Stimulated activated CD8-positive, alpha-beta memory T cell treated with anti-CD3 and anti-CD28 coated beads, Interleukin-12 subunit alpha, Interleukin-12 subunit beta, amount 100 ng/mL, for 24 hours (primary cell): ENCODE data around the gene BNIP1.

ENCODE experiments used
- DNase-seq: peaks from one replicate; pipeline ENCODE4 v3.0.0-alpha.2; 2020; ENCODE audit errors: extremely low read depth

Gene BNIP1

DNA sequence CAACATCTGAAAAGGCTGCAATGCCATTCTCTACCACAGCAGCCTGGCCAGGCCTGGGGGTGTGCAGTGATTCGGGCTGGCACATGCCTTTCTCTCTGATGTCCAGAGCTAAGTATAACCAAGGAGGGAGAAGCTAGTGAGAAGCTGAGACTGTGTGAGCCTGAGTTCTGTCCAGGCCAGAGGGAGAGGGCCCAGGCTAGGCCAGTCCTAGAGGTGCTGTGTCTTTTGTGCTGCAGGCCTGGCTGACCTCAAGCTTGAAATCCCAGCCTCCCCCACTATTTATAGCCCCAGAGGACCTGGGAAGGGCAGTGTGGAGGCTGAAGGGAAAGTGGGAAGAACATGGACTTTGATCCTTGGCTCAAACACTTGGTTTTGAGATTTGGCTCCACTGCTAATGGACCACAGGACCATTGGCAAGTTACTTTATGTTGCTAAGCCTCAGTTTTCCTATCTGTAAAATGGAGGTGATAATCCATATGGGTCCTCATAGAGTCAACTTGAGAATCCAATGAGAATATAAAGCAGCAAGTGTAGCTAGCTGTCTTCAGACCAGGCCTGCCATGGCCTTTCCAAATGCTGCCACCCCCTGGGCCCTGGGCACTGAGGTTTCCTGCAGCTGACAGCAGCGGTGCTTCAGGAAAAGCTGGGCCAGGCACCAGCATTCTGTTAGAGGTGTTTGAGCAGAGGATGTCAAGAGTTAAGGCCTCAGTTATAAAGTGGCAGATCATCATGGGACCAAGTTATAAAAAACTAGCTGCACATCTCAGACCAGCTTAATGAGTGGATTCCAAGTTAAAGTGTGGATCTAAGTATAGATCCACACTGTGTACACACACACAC, 21.1 kb downstream of the BNIP1 start:
- DNase-seq: no peak

DNA sequence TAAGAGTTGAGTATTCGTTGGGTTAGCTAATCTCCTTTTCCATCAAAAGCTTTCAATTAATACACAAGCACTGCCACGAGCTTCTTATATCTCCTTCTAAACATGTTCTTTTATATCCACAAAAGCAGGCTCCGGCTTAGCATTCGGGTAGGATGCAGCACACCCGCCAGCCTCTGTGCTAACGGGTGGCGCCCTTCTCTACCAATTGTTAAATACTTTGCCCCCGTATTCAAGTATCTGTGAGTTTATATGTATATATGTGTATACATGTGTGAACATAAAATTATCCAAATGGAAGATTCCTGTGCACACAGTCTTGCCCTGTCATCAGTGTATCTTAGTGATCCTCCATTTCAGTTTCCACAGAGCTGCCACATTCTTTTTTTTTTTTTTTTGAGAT, 27.8 kb downstream of the BNIP1 start:
- no peak for DNase-seq

DNA sequence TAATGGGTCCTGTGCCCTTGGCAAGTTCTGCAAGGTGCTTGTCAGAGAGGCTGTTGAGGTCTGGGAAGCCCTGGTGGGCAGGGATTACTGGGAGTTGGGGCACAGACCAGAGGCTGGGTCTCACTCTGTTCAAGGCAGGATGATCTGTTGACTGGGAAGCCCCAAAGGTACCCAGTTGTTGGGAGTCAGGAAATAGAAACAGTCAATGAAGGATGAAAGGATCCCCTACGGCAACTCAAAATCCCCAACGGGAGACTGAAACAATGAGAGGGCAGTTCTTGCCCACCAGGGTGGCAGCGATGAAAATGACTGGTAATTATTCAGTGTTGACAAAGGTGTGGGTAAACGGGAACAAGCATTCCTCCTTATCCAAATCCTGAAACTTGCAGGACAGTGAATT, 31.2 kb downstream of the BNIP1 start:
- DNase-seq: no peak

DNA sequence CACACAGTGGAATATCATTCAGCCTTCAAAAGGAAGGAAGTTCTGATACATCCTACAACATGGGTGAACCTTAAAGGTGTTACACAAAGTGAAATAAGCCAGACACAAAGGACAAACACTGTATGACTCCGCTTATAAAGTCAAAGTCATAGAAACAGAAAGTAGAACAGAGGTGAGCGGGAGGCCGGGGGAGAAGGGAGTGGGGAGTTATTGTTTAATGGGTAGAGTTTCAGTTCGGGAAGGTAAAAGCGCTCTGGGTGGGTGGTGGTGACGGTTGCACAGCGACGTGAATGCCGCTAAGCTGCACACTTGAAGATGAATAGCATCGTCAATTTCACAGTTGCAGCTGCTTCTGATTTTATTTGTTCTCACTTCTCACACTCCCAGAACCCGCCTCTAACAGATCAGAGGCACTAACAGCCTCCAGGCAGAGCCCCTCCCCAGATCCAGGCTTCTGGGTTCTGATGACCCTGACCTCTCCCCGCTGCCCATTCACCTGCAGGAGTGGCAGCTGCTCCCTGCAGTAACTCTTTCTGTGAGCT, 34.1 kb downstream of the BNIP1 start:
- no peak for DNase-seq

DNA sequence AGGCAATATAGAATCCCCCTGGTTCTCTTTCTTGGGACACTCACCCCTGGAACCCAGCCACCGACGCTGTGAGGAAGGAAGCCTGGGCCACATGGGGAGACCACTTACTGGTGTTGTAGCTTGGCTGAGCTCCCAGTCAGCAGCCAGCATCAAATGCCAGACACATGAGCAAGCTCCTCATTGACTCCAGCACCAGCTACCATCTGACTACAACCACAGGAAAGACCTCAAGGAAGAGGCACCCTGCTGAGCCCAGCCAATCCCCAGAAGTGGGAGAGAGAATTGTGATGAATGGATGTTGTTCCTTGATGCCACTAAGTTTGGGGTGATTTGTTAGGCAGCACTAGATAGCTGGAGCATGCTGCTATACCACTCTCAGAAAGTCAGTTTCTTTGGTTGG, 36.0 kb downstream of the BNIP1 start:
- DNase-seq: no peak

DNA sequence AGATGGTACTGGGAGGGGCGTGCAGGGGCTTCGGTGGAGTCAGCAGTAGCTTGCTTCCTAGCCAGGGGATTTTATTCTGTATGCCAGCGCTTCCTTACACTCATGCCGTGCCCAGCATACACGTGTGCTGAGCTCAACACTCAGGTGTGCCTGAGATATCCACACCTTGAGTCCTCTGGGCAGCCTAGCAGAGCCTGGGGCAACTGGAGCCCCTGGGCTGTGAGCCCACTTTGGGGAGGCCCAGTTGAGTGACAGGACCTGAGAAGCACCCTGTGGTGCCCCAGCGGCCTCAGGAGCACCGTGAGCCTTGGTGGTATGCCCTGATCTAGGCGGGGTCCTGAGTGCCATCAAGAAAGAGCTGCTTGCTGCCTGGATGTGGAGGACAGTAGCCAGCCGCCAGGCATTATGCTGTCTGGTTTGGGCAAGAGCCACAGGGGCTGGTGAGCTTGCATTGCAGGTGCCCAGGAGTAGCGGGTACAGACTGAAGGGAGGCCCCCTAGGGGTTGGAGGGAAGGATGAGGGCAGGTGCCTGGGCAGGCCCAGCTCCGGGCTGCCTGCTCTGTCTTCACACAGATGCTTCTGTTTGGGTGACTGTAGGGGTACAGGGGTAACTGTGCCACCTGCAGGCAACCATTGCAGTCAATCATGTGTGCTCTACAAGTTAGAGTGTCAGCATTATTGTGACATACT, 42.9 kb downstream of the BNIP1 start:
- no peak for DNase-seq

DNA sequence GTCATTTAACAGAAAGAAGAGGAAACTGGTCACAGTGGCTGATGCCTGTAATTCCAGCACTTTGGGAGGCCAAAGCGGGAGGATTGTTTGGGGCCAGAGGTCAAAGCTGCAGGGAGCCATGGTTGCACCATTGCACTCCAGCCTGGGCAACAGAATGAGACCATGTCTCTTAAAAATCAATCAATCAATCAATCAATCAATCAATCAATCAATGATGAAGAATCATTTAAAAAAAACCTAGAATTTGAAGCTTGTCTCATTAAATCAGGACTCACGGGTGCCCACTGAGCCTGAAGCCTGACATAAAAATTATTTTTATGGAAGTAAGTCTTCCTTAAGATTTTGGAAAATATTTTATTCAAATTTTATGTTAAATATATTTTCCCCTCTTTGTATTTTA, 43.9 kb downstream of the BNIP1 start:
- DNase-seq: no peak

DNA sequence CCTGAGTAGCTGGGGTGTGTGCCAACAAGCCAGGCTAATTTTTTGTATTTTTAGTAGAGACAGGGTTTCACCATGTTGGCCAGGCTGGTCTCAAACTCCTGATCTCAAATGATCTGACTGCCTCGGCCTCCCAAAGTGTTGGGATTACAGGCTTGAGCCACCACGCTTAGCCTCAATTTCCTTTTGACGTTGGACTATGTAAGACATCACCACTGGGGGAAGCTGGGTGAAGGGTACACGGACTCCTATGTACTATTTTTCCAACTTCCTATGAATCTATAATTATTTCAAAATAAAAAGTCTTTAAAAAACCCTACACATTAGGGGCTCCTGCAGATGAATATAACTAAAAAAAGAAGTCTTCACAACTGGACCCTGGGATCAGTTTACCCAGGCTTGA, 46.7 kb downstream of the BNIP1 start:
- no peak for DNase-seq

DNA sequence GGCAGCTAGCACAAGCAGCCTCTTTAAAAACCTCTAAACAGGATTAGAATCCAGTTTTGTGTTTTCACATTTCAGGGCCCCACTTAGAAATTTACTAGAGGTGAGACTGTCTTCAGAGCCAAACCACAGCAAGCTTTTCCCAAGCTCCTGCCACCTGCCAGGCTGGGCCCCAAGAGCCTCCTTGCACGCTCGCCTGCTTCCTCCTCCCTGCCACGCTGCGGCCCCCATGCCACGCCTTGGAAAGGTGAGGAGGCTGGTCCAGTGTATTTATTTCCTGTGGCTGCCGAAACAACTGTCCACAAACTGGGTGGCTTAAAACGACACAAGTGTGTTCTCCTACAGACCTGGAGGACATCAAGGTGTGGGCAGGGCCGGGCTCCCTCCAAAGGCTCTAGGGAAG, 47.2 kb downstream of the BNIP1 start:
- DNase-seq: no peak

DNA sequence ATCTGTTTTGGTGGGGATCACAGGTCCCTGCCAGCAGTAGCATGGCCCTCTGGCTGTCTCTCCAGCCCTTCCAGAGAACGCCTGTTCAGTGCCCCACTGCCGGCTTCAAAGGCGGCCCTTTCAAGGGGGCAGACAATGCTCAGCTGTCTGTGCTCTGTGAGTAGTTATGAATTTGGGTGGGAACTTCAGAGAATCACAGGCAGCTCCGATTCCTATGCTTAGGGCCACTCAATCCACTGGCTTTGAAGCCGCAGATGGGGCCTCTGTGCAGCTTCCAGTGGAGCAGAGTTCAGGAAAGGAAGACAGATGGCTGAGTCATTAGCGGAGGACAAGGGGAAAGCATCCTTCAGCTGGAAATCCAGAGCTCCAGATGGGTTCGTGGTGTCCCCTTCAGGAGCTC, 48.2 kb downstream of the BNIP1 start:
- DNase-seq: no peak

DNA sequence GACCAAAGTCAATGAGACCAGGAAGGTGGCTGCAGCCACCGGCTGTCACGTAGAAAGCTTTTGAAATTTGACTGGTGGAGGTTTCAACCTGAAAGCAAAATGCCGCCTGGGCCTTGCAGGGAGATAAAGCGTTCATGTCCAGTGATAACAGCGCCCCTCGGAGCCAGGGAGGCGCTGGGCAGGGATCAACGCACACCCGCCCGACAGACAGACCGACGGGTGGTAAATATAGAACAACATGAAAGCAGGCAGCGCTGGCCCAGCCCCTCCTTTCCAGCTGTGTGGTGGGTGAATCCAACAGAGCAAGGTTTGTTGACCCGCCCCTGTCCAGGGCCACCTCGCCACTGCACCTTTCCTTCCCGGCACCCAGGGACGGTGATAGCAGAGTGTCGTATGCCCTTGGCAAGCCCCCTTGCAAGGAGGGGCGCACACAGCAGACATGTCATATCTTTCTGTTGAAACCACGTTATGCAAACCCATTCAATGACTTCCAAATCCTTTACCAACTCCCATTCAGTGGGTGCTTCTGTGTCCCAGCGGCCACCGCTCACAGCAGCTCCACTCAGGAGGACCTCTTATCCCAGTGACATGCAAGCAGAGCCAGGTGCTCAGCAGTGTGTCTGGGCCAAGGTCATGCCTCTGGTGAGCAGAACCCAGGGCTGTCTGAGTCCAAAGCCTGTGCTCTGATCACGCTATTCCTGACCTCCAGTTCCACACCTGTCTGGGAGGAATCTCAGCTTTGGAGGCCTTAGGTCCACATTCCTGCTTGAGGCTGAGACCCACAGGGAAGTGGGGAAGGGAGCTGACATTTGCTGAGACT, 52.0 kb downstream of the BNIP1 start:
- no peak for DNase-seq

DNA sequence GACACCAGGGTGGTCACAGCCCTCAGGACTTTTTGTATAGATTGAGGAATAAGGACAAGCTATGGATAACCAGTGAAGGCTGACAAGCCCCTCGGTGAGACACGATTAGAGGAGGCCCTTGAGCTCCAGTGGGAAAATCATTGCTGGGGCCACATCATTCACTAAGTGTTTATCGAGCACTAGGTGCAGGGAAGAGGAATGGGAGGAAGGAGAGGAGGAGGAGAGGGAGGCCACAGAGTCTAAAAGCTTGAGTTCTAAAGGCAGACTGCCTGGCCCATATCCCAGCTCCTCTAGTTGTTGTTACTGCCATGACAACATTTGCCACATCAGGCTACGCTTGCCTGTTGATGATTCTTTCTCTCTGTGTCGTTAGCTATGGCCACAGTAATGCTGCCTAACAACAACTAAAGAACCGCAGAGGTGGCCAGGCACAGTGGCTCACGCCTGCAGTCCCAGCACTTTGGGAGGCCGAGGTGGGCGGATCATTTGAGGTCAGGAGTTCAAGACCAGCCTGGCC, 53.1 kb downstream of the BNIP1 start:
- no peak for DNase-seq

DNA sequence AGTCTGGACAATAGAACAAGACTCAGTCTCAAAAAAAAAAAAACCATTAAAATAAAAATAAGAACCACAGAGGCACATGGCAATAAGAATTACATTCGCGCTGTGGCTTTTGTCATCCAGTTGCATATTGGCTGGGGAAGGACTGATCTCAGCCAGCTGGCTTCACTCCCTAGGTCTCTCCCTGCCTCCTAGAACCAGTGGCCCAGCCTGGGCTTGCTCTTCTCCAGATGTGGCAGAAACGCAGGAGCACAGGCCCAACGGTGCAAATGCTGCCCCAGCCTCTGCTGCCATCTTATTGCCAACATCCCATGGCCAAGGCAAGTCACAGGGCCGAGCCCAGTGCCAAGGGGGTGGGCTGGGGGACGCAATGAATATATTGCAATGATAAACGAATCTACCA, 53.7 kb downstream of the BNIP1 start:
- DNase-seq: no peak

DNA sequence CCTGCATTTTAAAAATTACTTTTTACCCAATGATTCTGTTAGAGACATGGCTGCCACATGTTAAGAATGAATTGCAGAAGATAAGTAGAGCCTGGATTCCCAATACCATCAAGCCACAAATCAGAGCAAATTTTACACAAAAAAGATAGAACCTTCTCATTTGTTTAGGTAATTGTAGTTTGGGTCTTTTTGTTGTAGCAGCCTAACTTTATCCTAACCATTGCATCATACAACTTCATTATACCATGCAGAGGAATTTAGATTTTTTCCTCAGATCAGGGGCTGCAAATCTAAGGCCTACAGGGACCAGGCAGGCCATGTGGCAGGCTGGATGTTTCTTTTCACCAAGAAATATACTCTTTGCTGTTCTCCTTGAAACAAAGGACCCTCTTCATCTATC, 56.0 kb downstream of the BNIP1 start:
- no peak for DNase-seq

DNA sequence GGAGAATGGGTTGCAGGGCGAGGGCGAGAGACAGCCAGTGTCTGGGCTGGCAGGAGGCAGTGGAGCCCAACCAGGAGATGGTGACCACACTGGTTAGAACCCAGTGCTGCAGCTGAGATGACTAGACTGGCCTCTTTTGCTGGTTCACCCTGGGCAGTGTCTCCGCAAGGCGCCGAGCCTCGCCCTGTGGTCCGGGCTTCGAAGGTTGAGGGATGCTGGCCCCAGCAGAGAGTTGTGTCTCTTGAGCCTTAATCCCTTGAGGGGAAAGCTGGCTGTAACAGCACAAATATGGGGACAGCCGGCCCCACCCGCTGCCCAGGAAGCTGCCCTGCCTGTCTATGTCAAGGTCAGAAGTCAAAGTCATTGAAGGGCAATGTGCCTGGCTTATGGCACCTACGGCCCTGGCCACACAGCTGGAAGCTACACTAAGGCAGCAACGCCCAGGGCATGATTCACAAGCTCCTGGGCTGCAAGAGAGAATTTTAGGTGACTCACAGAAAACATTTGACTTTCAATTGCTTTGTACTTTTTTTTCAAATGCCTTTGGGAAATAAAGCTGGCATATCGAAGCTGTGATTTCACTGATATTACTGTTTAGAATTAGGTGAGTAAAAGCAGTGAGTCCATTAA, 57.4 kb downstream of the BNIP1 start:
- no peak for DNase-seq

DNA sequence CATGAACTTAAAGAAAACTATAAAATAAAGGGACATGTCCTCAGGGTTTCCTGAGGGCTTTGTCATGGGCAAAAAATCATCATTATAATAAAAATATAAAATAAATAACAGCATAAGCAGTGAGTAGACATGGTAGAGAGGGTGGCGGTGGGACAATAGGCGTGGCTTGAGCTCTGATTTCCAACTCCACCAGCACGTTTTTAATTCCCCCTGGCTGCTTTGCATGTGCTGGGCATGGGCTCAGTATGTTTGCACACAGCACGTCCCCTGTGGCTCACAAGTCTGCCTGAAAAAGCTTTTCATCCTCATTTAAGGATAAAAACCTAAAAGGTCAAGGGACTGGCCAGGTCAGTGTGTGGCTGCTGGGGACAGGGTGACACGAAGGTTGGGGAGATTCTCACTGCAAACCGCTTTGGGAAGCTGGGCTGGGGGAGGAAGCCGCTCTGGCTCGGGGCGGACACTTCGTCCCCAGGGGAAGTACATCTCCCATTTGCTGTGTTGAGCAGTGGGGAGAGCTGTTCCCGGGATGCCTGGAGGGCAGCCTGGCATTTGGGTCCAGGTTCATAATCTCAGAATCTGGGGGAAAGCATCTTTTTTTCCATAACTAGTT, 58.0 kb downstream of the BNIP1 start:
- no peak for DNase-seq

DNA sequence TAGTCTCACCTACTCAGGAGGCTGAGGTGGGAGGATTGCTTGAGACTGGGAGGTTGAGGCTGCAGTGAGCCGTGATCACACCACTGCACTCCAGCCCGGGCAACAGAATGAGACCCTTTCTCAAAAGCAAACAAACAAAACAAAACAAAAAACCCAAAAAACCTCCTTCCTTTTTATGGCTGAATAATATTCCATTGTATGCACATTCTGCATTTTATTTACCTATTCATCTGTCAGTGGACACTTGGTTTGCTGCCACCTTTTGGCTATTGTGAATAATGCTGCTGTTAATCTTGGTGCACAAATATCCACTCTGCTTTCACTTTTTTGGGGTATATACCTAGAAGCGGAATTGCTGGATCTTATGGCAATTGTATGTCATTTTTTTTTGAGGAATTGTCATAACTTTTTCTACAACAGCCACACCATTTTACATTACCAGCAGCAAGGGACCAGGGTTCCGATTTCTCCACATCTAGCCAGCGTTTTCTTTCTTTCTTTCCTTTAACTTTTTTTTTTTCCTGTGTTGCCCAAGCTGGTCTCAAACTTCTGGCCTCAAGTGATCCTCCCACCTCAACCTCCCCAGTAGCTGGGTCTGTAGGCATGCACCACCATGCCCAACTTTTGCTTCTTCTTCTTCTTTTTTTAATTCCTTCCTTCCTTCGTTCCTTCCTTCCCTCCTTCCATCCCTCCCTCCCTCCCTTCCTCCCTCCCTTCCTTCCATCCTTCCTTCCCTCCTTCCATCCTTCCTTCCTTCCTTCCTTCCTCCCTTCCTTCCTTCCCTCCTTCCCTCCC, 60.1 kb downstream of the BNIP1 start:
- DNase-seq: no peak

DNA sequence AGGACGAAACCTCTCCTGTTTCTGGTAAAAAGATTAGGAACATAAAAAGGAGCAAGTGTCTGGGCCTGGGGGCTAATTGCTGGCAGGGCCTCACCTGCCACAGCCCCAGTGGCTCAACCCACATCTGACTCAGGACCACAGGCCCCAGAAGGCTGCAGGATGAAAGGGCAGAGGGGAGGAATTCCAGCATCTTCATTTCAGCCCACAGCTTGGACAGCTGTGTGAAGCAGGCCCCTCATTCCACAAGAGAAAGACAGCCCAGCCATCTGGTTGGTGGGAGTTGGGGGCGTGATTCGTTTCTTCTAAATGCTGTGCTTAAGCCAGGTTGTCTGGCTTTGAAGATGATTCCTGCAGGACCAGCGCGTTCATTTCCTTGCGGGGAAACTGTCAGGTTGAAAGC, 61.6 kb downstream of the BNIP1 start:
- no peak for DNase-seq

DNA sequence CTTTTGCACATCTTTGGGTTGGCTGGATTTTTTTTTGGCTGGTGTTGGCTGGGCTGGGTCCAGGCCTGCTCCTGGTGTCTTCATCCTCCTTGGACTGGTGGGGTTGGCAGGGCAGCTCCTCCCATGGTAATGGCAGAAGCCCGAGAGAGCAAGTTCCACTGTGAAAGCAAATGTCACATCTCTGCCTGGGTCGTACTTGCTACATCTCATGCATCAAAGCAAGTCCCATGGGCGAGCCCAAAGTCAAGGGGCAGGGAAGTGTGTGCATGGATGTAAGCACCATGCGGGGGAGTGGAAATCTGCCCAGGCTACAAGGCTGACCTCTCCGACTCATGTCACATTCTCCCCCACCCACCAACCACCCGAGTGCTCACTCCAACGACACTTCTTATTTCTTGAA, 64.0 kb downstream of the BNIP1 start:
- no peak for DNase-seq

DNA sequence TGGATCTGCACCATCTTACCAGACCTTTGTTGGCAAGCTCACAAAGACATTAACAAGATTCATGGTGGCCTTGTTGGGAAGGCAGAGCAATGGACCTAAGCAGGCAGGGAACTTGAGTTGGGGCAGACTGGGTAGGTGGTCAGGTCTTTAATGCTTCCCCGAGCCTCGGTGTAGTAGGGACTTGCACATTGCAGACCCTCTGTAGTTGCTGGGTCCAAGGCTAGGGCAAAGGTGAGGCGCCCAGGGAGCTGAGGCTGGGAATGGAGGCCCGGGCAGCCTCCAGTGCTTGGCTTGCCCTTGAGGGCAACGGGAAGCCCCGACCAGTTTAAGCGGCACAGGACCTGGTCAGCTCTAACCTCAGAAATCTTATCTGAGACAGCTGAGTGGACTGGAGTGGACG, 66.5 kb downstream of the BNIP1 start:
- DNase-seq: no peak
